Liver (tissue), 9 donors: ENCODE results near the gene MYBPC3. TPM values are rescaled to one million over a fixed set of nuclear protein-coding genes. Genes with fewer than 3 reads are reported as not detected.

Experiments used
- DNase-seq: peaks from one replicate; pipeline ENCODE4 v3.0.0-alpha.2; 2017; ENCODE audit warnings: low spot score
- H3K27ac ChIP-seq, 2 donors: one replicate each; pipeline ENCODE4 v1.7.0; 2013; ENCODE audit warnings: inconsistent platforms in 2 of 2, low read length in 2 of 2, control low read depth in 1 of 2, low read depth in 1 of 2, mild to moderate bottlenecking in 1 of 2
- H3K27me3 ChIP-seq, 4 donors: one replicate each; pipeline versions ENCODE4 v1.6.1 to v1.7.0; 2013; ENCODE audit warnings: low read length in 3 of 4, inconsistent platforms in 1 of 4, mild to moderate bottlenecking in 1 of 4, moderate library complexity in 1 of 4; ENCODE audit not compliant: control insufficient read depth in 4 of 4, insufficient read depth in 4 of 4
- H3K36me3 ChIP-seq, 4 donors: one replicate each; pipeline versions ENCODE4 v1.6.1 to v1.7.0; 2013; ENCODE audit warnings: low read length in 3 of 4, mild to moderate bottlenecking in 3 of 4, low read depth in 1 of 4, moderate library complexity in 1 of 4; ENCODE audit not compliant: control insufficient read depth in 4 of 4, insufficient read depth in 3 of 4
- H3K4me1 ChIP-seq, 4 donors: one replicate each; pipeline versions ENCODE4 v1.6.1 to v1.7.0; 2013; ENCODE audit warnings: low read length in 3 of 4, mild to moderate bottlenecking in 3 of 4, moderate library complexity in 1 of 4; ENCODE audit not compliant: control insufficient read depth in 4 of 4, insufficient read depth in 4 of 4
- H3K4me3 ChIP-seq, 3 donors: one replicate each; pipeline versions ENCODE4 v1.6.1 to v1.7.0; 2013; ENCODE audit warnings: low read length in 3 of 3, control low read depth in 1 of 3, low read depth in 1 of 3, mild to moderate bottlenecking in 1 of 3
- H3K9ac ChIP-seq, 2 donors: one replicate each; pipeline ENCODE4 v1.7.0; 2013; ENCODE audit warnings: low read length in 2 of 2, mild to moderate bottlenecking in 2 of 2, moderate library complexity in 2 of 2, control low read depth in 1 of 2, low read depth in 1 of 2
- H3K9me3 ChIP-seq, 4 donors: one replicate each; pipeline versions ENCODE4 v1.6.1 to v1.7.0; 2013; ENCODE audit warnings: low read length in 3 of 4; ENCODE audit not compliant: control insufficient read depth in 4 of 4
- EGR1 ChIP-seq, 2 donors: IDR thresholded peaks; 2 replicates each; pipeline ENCODE4 v1.6.1; 2016 to 2018; ENCODE audit warnings: antibody characterized with exemption in 2 of 2, low read depth in 2 of 2
- FOXA1 ChIP-seq: IDR thresholded peaks from 2 replicates; pipeline ENCODE4 v1.6.1; 2016; ENCODE audit warnings: antibody characterized with exemption
- FOXA2 ChIP-seq: IDR thresholded peaks from 2 replicates; pipeline ENCODE4 v1.6.1; 2016; ENCODE audit warnings: antibody characterized with exemption
- GABPA ChIP-seq, 2 donors: IDR thresholded peaks in 1 of 2; conservative IDR thresholded peaks in 1 of 2; 2 replicates each; pipeline ENCODE4 v1.6.1; 2016; ENCODE audit warnings: antibody characterized with exemption in 2 of 2, mild to moderate bottlenecking in 1 of 2, moderate library complexity in 1 of 2
- HNF4A ChIP-seq, 2 donors: conservative IDR thresholded peaks; 2 replicates each; pipeline ENCODE4 v1.6.1; 2016; ENCODE audit warnings: antibody characterized with exemption in 2 of 2, mild to moderate bottlenecking in 2 of 2
- HNF4G ChIP-seq: IDR thresholded peaks from 2 replicates; pipeline ENCODE4 v1.6.1; 2016; ENCODE audit warnings: antibody characterized with exemption
- JUND ChIP-seq, 2 donors: IDR thresholded peaks; 2 replicates each; pipeline ENCODE4 v1.6.1; 2016; ENCODE audit warnings: antibody characterized with exemption in 2 of 2
- MAX ChIP-seq: IDR thresholded peaks from 2 replicates; pipeline ENCODE4 v1.6.1; 2016; ENCODE audit warnings: antibody characterized with exemption
- NR2F2 ChIP-seq: IDR thresholded peaks from 2 replicates; pipeline ENCODE4 v1.6.1; 2016; ENCODE audit warnings: antibody characterized with exemption
- RAD21 ChIP-seq, 2 donors: IDR thresholded peaks; 2 replicates each; pipeline ENCODE4 v1.6.1; 2016; ENCODE audit warnings: antibody characterized with exemption in 2 of 2, mild to moderate bottlenecking in 2 of 2
- REST ChIP-seq: IDR thresholded peaks from 2 replicates; pipeline ENCODE4 v1.6.1; 2016; ENCODE audit warnings: antibody characterized with exemption, mild to moderate bottlenecking
- RXRA ChIP-seq, 2 donors: IDR thresholded peaks; 2 replicates each; pipeline ENCODE4 v1.6.1; 2017 to 2018; ENCODE audit warnings: antibody characterized with exemption in 2 of 2, mild to moderate bottlenecking in 1 of 2
- SP1 ChIP-seq: IDR thresholded peaks from 2 replicates; pipeline ENCODE4 v1.6.1; 2018; ENCODE audit warnings: antibody characterized with exemption, mild to moderate bottlenecking
- TAF1 ChIP-seq: conservative IDR thresholded peaks from 2 replicates; pipeline ENCODE4 v1.6.1; 2016; ENCODE audit warnings: antibody characterized with exemption, mild to moderate bottlenecking
- YY1 ChIP-seq: IDR thresholded peaks from 2 replicates; pipeline ENCODE4 v1.6.1; 2016; ENCODE audit warnings: antibody characterized with exemption, mild to moderate bottlenecking
- ZBTB33 ChIP-seq: IDR thresholded peaks from 2 replicates; pipeline ENCODE4 v1.6.1; 2016; ENCODE audit warnings: antibody characterized with exemption
- WGBS: extraction: QIAGEN DNeasy Blood & Tissue Kit; methylation state at CpG from one replicate; pipeline ENCODE4 v1.1.7; 2013; 5-methylcytosine and 5-hydroxymethylcytosine counted together
- polyA plus RNA-seq, 2 donors: library from polyadenylated mRNA; stranded (reverse) in 1 of 2; unstranded in 1 of 2; fragments of 200-250 nt in 1 of 2; fragments of >200 nt in 1 of 2; fragmentation: Nextera tagmentation in 1 of 2; extraction: Ambion mirVana in 1 of 2; gene quantifications; one replicate each; pipeline versions ENCODE4 v1.2.1 to v1.2.3, GENCODE V29; 2013 to 2015
- total RNA-seq, 2 donors: library from RNA; depleted of rRNA; stranded (reverse); fragments of >200 nt; gene quantifications; one replicate each; pipeline ENCODE4 v1.2.3, GENCODE V29; 2014
- TF ChIP-seq, protein P1 (sequence below): IDR thresholded peaks from 2 replicates; pipeline ENCODE4 v1.6.1; 2016; ENCODE audit warnings: antibody characterized with exemption
- TF ChIP-seq, protein P2 (sequence below): fragments of 150-350 bp; IDR thresholded peaks from 2 replicates; pipeline ENCODE4 v1.5.1; 2017; ENCODE audit warnings: improper control_type of control experiment, low read depth, low read length; ENCODE audit not compliant: missing input control
- donor health status: healthy.
- donor health status: healthy.
- donor health status: healthy.
- donor health status: healthy.
- donor health status: healthy.

The MYBPC3 gene
- total and polyA plus RNA-seq, 4 donors, result 0.01 to 0.25 TPM; not detected in 2

DNA sequence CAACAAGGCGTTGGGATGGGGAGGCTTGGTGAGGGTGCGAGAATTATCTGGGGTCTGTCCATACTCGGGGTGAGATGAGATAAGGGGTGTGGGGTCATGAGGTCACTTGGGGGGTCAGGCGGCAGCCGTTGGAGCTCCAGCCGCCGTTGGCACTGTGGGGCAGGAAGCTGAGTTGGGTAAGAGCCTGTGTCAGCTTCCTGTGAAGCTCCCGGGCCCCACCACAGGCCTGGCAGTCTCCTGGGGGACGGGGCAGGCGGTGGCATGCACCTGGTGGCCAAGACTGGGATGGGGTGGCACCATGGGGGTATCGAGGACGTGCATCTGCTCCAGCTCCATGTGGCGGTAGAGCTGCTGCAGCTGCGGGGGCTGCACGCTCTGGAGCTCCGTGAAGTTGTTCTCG, 7.1 kb upstream of the MYBPC3 start:
- Histone ChIP-seq H3K27ac (no peak overlapping the region), H3K36me3 (no peaks in the 10 kb centered on the region), H3K4me3 (no peak overlapping the region), H3K27me3 (no peaks in the 10 kb centered on the region), H3K9ac (no peak overlapping the region), H3K4me1 (peaks cover 0 to 6% (median 0%) of the 10 kb centered on the region in 4 donors), H3K9me3 (no peaks in the 10 kb centered on the region)
- TF ChIP-seq FOXA2 (no peak), EGR1 (IDR thresholded peaks at IDR 0.05; ENCODE audit: low read depth in 2 of 2) (no peak), HNF4A (conservative IDR thresholded peaks at IDR 0.05) (no peak), MAX (no peak), JUND (IDR thresholded peaks at IDR 0.05) (no peak), FOXA1 (no peak), GABPA (IDR thresholded peaks at IDR 0.05 in 1 of 2, conservative IDR thresholded peaks at IDR 0.05 in 1 of 2) (no peak), REST (no peak), RAD21 (IDR thresholded peaks at IDR 0.05) (no peak), HNF4G (no peak), ZBTB33 (no peak), YY1 (no peak), RXRA (IDR thresholded peaks at IDR 0.05) (no peak), TAF1 (no peak), NR2F2 (no peak), SP1 (no peak)
- TF ChIP-seq, protein P1, sequence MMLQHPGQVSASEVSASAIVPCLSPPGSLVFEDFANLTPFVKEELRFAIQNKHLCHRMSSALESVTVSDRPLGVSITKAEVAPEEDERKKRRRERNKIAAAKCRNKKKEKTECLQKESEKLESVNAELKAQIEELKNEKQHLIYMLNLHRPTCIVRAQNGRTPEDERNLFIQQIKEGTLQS, result no peak
- no peak for DNase-seq
- WGBS, result 77% methylated on average over 17 of the region's 17 CpGs

DNA sequence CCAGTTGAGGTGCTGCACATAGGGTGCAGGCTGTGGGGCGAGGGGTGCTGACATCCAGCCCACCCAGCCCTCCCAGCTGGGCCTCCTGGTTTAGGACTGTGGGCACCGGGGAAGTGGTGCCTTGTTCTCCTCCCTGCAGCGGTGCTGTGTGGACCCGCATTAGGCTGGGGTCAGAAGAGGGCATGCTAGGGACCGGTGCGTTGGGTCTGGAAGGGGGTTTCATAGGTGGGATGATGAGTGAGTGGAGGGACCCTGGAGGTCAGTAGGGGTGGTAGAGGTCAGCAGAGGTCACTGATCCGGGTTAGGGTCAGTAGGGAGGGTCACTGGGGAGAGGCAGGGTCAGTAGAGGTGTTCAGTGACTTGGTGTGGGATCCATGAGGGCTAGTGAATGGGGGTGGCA, 6.7 kb upstream of the MYBPC3 start:
- H3K36me3 ChIP-seq, result no peaks in the 10 kb centered on the region
- DNase-seq, result no peak
- no peak overlapping the region for H3K4me3 ChIP-seq

More for the DNA sequence above, 6.7 kb upstream of the MYBPC3 start:
- TF ChIP-seq, protein P2, sequence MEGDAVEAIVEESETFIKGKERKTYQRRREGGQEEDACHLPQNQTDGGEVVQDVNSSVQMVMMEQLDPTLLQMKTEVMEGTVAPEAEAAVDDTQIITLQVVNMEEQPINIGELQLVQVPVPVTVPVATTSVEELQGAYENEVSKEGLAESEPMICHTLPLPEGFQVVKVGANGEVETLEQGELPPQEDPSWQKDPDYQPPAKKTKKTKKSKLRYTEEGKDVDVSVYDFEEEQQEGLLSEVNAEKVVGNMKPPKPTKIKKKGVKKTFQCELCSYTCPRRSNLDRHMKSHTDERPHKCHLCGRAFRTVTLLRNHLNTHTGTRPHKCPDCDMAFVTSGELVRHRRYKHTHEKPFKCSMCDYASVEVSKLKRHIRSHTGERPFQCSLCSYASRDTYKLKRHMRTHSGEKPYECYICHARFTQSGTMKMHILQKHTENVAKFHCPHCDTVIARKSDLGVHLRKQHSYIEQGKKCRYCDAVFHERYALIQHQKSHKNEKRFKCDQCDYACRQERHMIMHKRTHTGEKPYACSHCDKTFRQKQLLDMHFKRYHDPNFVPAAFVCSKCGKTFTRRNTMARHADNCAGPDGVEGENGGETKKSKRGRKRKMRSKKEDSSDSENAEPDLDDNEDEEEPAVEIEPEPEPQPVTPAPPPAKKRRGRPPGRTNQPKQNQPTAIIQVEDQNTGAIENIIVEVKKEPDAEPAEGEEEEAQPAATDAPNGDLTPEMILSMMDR, result no peak
- TF ChIP-seq YY1 (no peak), HNF4A (conservative IDR thresholded peaks at IDR 0.05) (no peak), EGR1 (IDR thresholded peaks at IDR 0.05; ENCODE audit: low read depth in 2 of 2) (no peak)
- H3K9ac ChIP-seq, result no peak overlapping the region
- no peaks in the 10 kb centered on the region for H3K27me3 ChIP-seq
- H3K27ac ChIP-seq, result no peak overlapping the region
- WGBS, result 81% methylated on average over 7 of the region's 7 CpGs
- H3K4me1 ChIP-seq, result peaks cover 0 to 6% (median 0%) of the 10 kb centered on the region in 4 donors
- no peaks in the 10 kb centered on the region for H3K9me3 ChIP-seq
